Cardiac septum (tissue), 1 donor: ENCODE measurements around the gene ITPR2. TPM values are rescaled to one million over a fixed set of nuclear protein-coding genes. Genes with fewer than 3 reads are reported as not detected.
"Not testable (repeated sequence)": the region's sequence is repeated elsewhere in the genome, so short reads cannot be mapped to it uniquely, and the experiment has no call there.

Experiments
- DNase-seq: peaks from one replicate; pipeline ENCODE4 v3.0.0-alpha.2; 2020; ENCODE audit warnings: low spot score
- intact Hi-C: fragments of 100-400 bp; cut with DNase I; formaldehyde crosslinking; loops from one replicate; pipeline ENCODE4 v1.14.0; 2022
- total RNA-seq: library from RNA; stranded (reverse); fragmentation: NEBNext Ultra II Directional; extraction: Animal tissue kit (Norgen Biotek cat#: 25700); gene quantifications from one replicate; pipeline ENCODE4 v1.2.1, GENCODE V29; 2021
- donor health status: DM: no; HTN: no; CAD: no.

The ITPR2 gene
- total RNA-seq, 1 donor from 2014 or later, result 20.9 TPM

GRCh38 chr12:26654623-26655022 is 178.4 kb downstream of the ITPR2 start:
- intact Hi-C loops, result loop anchor here (5.0 kb wide), 2 partner anchors 222 to 557 kb away; no protein-coding TSS in a partner anchor
- no peak for DNase-seq

GRCh38 chr12:26651566-26652188 is 181.3 kb downstream of the ITPR2 start:
- DNase-seq, result no peak
- intact Hi-C loops, result loop anchor here (5.0 kb wide), 2 partner anchors 219 to 554 kb away; no protein-coding TSS in a partner anchor

- no peak for DNase-seq
- intact Hi-C loops, result loop anchor here (5.0 kb wide), 2 partner anchors 219 to 554 kb away; no protein-coding TSS in a partner anchor
Measured at GRCh38 chr12:26651036-26651435, 182.0 kb downstream of the ITPR2 start.

GRCh38 chr12:26648999-26649398 is 184.0 kb downstream of the ITPR2 start:
- intact Hi-C loops, result no loop called here
- no peak for DNase-seq

GRCh38 chr12:26648584-26648983 is 184.4 kb downstream of the ITPR2 start:
- DNase-seq, result no peak
- intact Hi-C loops, result no loop called here

- DNase-seq, result no peak
- intact Hi-C loops, result no loop called here
Measured at GRCh38 chr12:26648066-26648465, 184.9 kb downstream of the ITPR2 start.

- intact Hi-C loops, result no loop called here
- DNase-seq, result no peak
Measured at GRCh38 chr12:26647088-26647487, 185.9 kb downstream of the ITPR2 start.

GRCh38 chr12:26646571-26646970 is 186.4 kb downstream of the ITPR2 start:
- DNase-seq, result no peak
- intact Hi-C loops, result no loop called here

- DNase-seq, intact Hi-C loops: not testable (repeated sequence)
Measured at GRCh38 chr12:26644376-26644775, 188.6 kb downstream of the ITPR2 start.

- DNase-seq, result no peak
- intact Hi-C loops, result no loop called here
Measured at GRCh38 chr12:26643532-26644315, 189.3 kb downstream of the ITPR2 start.

GRCh38 chr12:26642361-26642760 is 190.6 kb downstream of the ITPR2 start:
- intact Hi-C loops, result no loop called here
- DNase-seq, result no peak

GRCh38 chr12:26636710-26637328 is 196.2 kb downstream of the ITPR2 start:
- no peak for DNase-seq

GRCh38 chr12:26633591-26634210 is 199.3 kb downstream of the ITPR2 start:
- intact Hi-C loops, result no loop called here

More at GRCh38 chr12:26636710-26637328, 196.2 kb downstream of the ITPR2 start:
- intact Hi-C loops, result no loop called here

GRCh38 chr12:26632756-26633155 is 200.2 kb downstream of the ITPR2 start:
- intact Hi-C loops, result no loop called here
- DNase-seq, result no peak

More at GRCh38 chr12:26633591-26634210, 199.3 kb downstream of the ITPR2 start:
- DNase-seq, result no peak

GRCh38 chr12:26631846-26632245 is 201.1 kb downstream of the ITPR2 start:
- DNase-seq, result no peak
- intact Hi-C loops, result no loop called here

GRCh38 chr12:26630546-26631027 is 202.4 kb downstream of the ITPR2 start:
- no peak for DNase-seq
- intact Hi-C loops, result no loop called here

- no peak for DNase-seq
- intact Hi-C loops, result no loop called here
Measured at GRCh38 chr12:26629864-26630263, 203.1 kb downstream of the ITPR2 start.

- no peak for DNase-seq
- intact Hi-C loops, result no loop called here
Measured at GRCh38 chr12:26628234-26628633, 204.8 kb downstream of the ITPR2 start.

- DNase-seq, result no peak
- intact Hi-C loops, result no loop called here
Measured at GRCh38 chr12:26627335-26627734, 205.7 kb downstream of the ITPR2 start.

GRCh38 chr12:26623136-26623535 is 209.9 kb downstream of the ITPR2 start:
- no peak for DNase-seq
- intact Hi-C loops, result no loop called here
